GM23338 (cell line): ENCODE data around the gene MAST4. TPM values are rescaled to one million over a fixed set of nuclear protein-coding genes. Genes with fewer than 3 reads are reported as not detected.
A peak's percentile ranks its signal among the peaks of the same experiment; 100 is the strongest.

ENCODE experiments used
- ATAC-seq: fragments of 200-7000 bp; cut with Tn5 transposase; 3 replicates; pipeline ENCODE4 v1.9.1; 2020
- DNase-seq: peaks from one replicate; pipeline ENCODE4 v3.0.0-alpha.2; 2015; ENCODE audit warnings: low spot score
- H2AFZ ChIP-seq: fragments of 200-600 bp; sonication (generic); 2 replicates; pipeline ENCODE4 v1.8.0; 2016; ENCODE audit warnings: antibody characterized with exemption, mild to moderate bottlenecking, moderate library complexity
- H3F3A ChIP-seq: fragments of 200-600 bp; sonication (generic); replicated peaks from 2 replicates; pipeline ENCODE4 v1.8.0; 2017; ENCODE audit warnings: antibody characterized with exemption, mixed run types, low read depth
- H3K27ac ChIP-seq: fragments of 200-600 bp; sonication (generic); 2 replicates; pipeline ENCODE4 v1.6.1; 2016; ENCODE audit warnings: low read depth
- H3K27me3 ChIP-seq: fragments of 200-600 bp; sonication (generic); 2 replicates; pipeline ENCODE4 v1.8.0; 2016; ENCODE audit warnings: mild to moderate bottlenecking, mixed run types, moderate library complexity; ENCODE audit not compliant: insufficient read depth
- H3K36me3 ChIP-seq: fragments of 200-600 bp; sonication (generic); 2 replicates; pipeline ENCODE4 v1.8.0; 2016; ENCODE audit warnings: mild to moderate bottlenecking; ENCODE audit not compliant: insufficient read depth
- H3K4me1 ChIP-seq: fragments of 200-600 bp; sonication (generic); 2 replicates; pipeline ENCODE4 v1.8.0; 2016; ENCODE audit warnings: mild to moderate bottlenecking, moderate library complexity; ENCODE audit not compliant: insufficient read depth
- H3K4me2 ChIP-seq: fragments of 200-600 bp; sonication (generic); 2 replicates; pipeline ENCODE4 v1.7.1; 2017; ENCODE audit warnings: mixed run types
- H3K4me3 ChIP-seq: fragments of 200-600 bp; sonication (generic); 2 replicates; pipeline ENCODE4 v1.6.1; 2016; ENCODE audit warnings: mixed run types
- H3K79me2 ChIP-seq: fragments of 200-600 bp; sonication (generic); replicated peaks from 2 replicates; pipeline ENCODE4 v1.8.0; 2017; ENCODE audit warnings: mild to moderate bottlenecking; ENCODE audit not compliant: insufficient read depth
- H3K9me2 ChIP-seq: fragments of 200-600 bp; sonication (generic); 2 replicates; pipeline ENCODE4 v1.8.0; 2017; ENCODE audit not compliant: insufficient read depth
- H4K20me1 ChIP-seq: fragments of 200-600 bp; sonication (generic); replicated peaks from 2 replicates; pipeline ENCODE4 v1.8.0; 2017; ENCODE audit warnings: mild to moderate bottlenecking; ENCODE audit not compliant: insufficient read depth
- H3K27ac Mint-ChIP-seq: 2 replicates; pipeline ENCODE4 v1.8.0; 2020; ENCODE audit warnings: inconsistent platforms, mild to moderate bottlenecking, moderate library complexity, mixed read lengths
- H3K27me3 Mint-ChIP-seq: 3 replicates; pipeline ENCODE4 v1.8.0; 2022; ENCODE audit warnings: low read depth, mild to moderate bottlenecking, moderate library complexity, mixed read lengths, inconsistent platforms; ENCODE audit not compliant: insufficient read depth, poor library complexity
- H3K36me3 Mint-ChIP-seq: 3 replicates; pipeline ENCODE4 v1.8.0; 2021; ENCODE audit warnings: low read depth, mild to moderate bottlenecking, inconsistent platforms, moderate library complexity, mixed read lengths
- H3K4me1 Mint-ChIP-seq: 3 replicates; pipeline ENCODE4 v1.8.0; 2020; ENCODE audit warnings: mild to moderate bottlenecking, inconsistent platforms, mixed read lengths
- H3K4me3 Mint-ChIP-seq: 3 replicates; pipeline ENCODE4 v1.8.0; 2021; ENCODE audit warnings: moderate library complexity, mild to moderate bottlenecking, inconsistent platforms, mixed read lengths
- H3K9me3 Mint-ChIP-seq: 3 replicates; pipeline ENCODE4 v1.8.0; 2020; ENCODE audit warnings: moderate library complexity, mild to moderate bottlenecking, inconsistent platforms, mixed read lengths
- CTCF ChIP-seq, 2 experiments: fragments of 200-600 bp in 1 of 2; sonication (generic) in 1 of 2; conservative IDR thresholded peaks; 2 replicates each; pipeline versions ENCODE4 v1.5.1 to v1.6.1; 2016 to 2017; ENCODE audit warnings: antibody characterized with exemption in 2 of 2, low read depth in 2 of 2, mild to moderate bottlenecking in 2 of 2, moderate library complexity in 1 of 2
- ETS1 ChIP-seq: IDR thresholded peaks from 2 replicates; pipeline ENCODE4 v1.6.1; 2016; ENCODE audit warnings: antibody characterized with exemption
- JUNB ChIP-seq: IDR thresholded peaks from one replicate; pipeline ENCODE4 v1.6.1; 2016; ENCODE audit warnings: antibody characterized with exemption; ENCODE audit not compliant: unreplicated experiment
- NANOG ChIP-seq: IDR thresholded peaks from 2 replicates; pipeline ENCODE4 v1.6.1; 2016; ENCODE audit warnings: antibody characterized with exemption, borderline replicate concordance
- ZNF462 ChIP-seq: fragments of 250-450 bp; sonication (Bioruptor Pico); IDR thresholded peaks from 2 replicates; pipeline ENCODE4 v1.5.0; 2020; ENCODE audit warnings: mild to moderate bottlenecking, moderate library complexity
- polyA plus RNA-seq: library from polyadenylated mRNA; unstranded; fragments of >200 nt; fragmentation: Nextera tagmentation; extraction: Ambion mirVana; gene quantifications from 2 replicates; pipeline ENCODE4 v1.2.1, GENCODE V29; 2016
- total RNA-seq: library from RNA; depleted of rRNA; stranded (reverse); fragments of >200 nt; shearing (Covaris generic); gene quantifications from 2 replicates; pipeline ENCODE4 v1.2.3, GENCODE V29; 2014

The MAST4 gene
- total and polyA plus RNA-seq, 2 experiments from 2014 or later: 3.6 to 8.5 TPM

GRCh38 chr5:67208403-67208802, 612.2 kb downstream of the MAST4 start:
- TF ChIP-seq ZNF462 (CRISPR knock-in tag) (no peak), JUNB (no peak), NANOG (no peak)
- no peaks in the 10 kb centered on the region for H3F3A ChIP-seq
- Mint-ChIP-seq H3K4me3 (no peak overlapping the region), H3K27me3 (no peaks in the 10 kb centered on the region), H3K9me3 (no peaks in the 10 kb centered on the region), H3K4me1 (no peaks in the 10 kb centered on the region), H3K27ac (no peak overlapping the region), H3K36me3 (no peaks in the 10 kb centered on the region; the same call in 2 of the 3 replicates)
- DNase-seq: no peak
- H3K36me3 ChIP-seq: no peaks in the 10 kb centered on the region
- no peak overlapping the region for H3K27ac ChIP-seq
- no peaks in the 10 kb centered on the region for H3K79me2 ChIP-seq
- no peak overlapping the region for H2AFZ ChIP-seq
- no peak overlapping the region for H3K4me2 ChIP-seq
- no peaks in the 10 kb centered on the region for H3K27me3 ChIP-seq
- peak; percentile 59 for ATAC-seq
- no peaks in the 10 kb centered on the region for H3K4me1 ChIP-seq
- H3K4me3 ChIP-seq: no peak overlapping the region
- H4K20me1 ChIP-seq: no peaks in the 10 kb centered on the region
- no peaks in the 10 kb centered on the region for H3K9me2 ChIP-seq

- H3K4me1 ChIP-seq: no peaks in the 10 kb centered on the region
- H3K27ac ChIP-seq: no peak overlapping the region
- no peak overlapping the region for H3K4me3 ChIP-seq
- 0 out of 2 replicates have a peak overlapping the region, but pooled peaks have one; percentile 6 for H2AFZ ChIP-seq
- Mint-ChIP-seq H3K27ac (no peak overlapping the region), H3K9me3 (no peaks in the 10 kb centered on the region), H3K27me3 (no peaks in the 10 kb centered on the region), H3K36me3 (no peaks in the 10 kb centered on the region; the same call in 2 of the 3 replicates), H3K4me1 (no peaks in the 10 kb centered on the region; the same call in 2 of the 3 replicates), H3K4me3 (no peak overlapping the region)
- H3F3A ChIP-seq: no peaks in the 10 kb centered on the region
- H3K36me3 ChIP-seq: no peaks in the 10 kb centered on the region
- ATAC-seq (peak; percentile 98), DNase-seq (peak; percentile 91)
- H3K4me2 ChIP-seq: no peak overlapping the region
- H3K9me2 ChIP-seq: no peaks in the 10 kb centered on the region
- no peaks in the 10 kb centered on the region for H3K27me3 ChIP-seq
- TF ChIP-seq CTCF (conservative IDR thresholded peaks at IDR 0.05; ENCODE audit: low read depth in 2 of 2) (peak; percentile 70 to 91), ETS1 (no peak)
- no peaks in the 10 kb centered on the region for H3K79me2 ChIP-seq
- H4K20me1 ChIP-seq: no peaks in the 10 kb centered on the region
Measured at GRCh38 chr5:67209141-67209771, 613.1 kb downstream of the MAST4 start.
